ENCODE results near the gene FTCD.

The FTCD gene

DNA sequence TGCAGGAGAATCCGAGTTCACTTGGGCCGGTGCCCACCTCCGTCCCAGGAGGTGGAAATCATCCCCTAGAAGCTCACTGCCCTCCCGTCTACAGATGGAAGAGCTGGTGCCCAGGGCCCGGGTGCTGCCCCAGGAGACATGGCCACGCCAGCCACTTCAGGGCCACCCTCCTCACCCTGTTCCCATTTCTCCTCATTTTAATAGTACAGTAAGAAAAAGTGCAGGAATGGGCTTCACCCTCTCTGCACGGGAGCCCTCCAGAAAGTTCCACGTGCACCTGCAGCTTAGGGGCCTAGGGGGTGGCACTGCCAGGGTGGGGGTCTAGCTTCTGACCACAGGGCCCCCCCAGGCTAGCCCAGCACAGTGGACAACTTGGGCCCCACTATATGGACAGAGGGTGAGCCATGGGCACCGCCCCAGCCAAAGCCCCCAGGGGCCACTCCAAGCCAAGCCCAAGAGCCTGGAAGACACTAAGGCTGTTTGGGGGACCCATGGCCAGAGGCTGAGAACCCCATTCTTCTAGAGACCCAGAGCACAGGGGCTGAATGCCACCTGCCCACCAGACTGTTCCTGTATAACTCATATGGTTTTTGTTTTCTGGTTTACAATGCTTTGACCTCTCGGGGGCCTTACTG, 3.4 kb upstream of the FTCD start:
- no peaks in the 10 kb centered on the region for H3K79me1 ChIP-seq (ENCODE audit: low read length)
- no CpG with 5 or more reads among the region's 10 CpGs for WGBS (ENCODE audit: extremely low coverage, insufficient coverage, insufficient read length)

DNA sequence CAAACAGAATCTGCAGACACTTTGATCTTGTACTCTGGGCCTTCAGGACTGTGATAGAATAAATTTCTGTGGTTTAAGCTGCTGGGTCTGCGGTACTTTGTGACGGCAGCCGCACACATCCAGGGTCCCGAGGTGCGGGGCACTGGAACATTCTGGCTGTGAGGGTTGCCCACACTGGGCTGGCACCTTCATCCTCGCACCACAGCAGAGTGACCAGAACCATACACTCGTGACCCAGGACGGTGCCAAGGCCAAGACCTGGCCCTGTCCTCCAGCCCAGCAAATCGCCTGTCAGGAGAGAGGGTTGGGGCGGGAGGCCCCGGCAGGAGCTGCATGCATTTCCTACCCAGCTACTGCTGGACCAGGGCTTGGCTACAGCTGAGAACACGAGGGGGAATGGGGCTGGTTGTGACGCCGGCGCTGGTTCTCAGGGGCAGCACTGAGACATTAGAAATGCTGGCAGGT, 2.6 kb upstream of the FTCD start:
- no peak overlapping the region for H3K14ac ChIP-seq (ENCODE audit: low read length)
- no peak overlapping the region for H3K23ac ChIP-seq (ENCODE audit: low read length)
- no peak overlapping the region for H4K91ac ChIP-seq (ENCODE audit: low read depth, low read length)
- H3K27ac ChIP-seq (ENCODE audit: low read depth, low read length) = no peak overlapping the region
- H2BK5ac ChIP-seq (ENCODE audit: low read depth, low read length, poor library complexity) = no peak overlapping the region
- H3K9me3 ChIP-seq (ENCODE audit: insufficient read depth, low read depth, low read length) = peaks cover 6% of the 10 kb centered on the region
- H3K4me1 ChIP-seq (ENCODE audit: control insufficient read depth in 1 of 2, insufficient read depth in 2 of 2, low read length in 2 of 2) = peaks cover 5 to 12% of the 10 kb centered on the region in 2 experiments
- no peak overlapping the region for H4K12ac ChIP-seq (ENCODE audit: low read depth, low read length)
- H3K4me2 ChIP-seq (ENCODE audit: low read length) = no peak overlapping the region
- peaks cover 10 to 12% of the 10 kb centered on the region in 2 experiments for H3K36me3 ChIP-seq (ENCODE audit: control insufficient read depth in 1 of 2, insufficient read depth in 2 of 2, low read length in 2 of 2)
- H2AFZ ChIP-seq (ENCODE audit: insufficient read depth, low read length, poor library complexity) = no peak overlapping the region
- H2BK12ac ChIP-seq (ENCODE audit: low read length) = no peak overlapping the region
- H3K79me2 ChIP-seq (ENCODE audit: control insufficient read depth, insufficient read depth, low read length, poor library complexity) = peaks cover 2% of the 10 kb centered on the region
- H2BK120ac ChIP-seq (ENCODE audit: insufficient read depth, low read length, poor library complexity) = no peak overlapping the region
- H3K18ac ChIP-seq (ENCODE audit: low read length) = no peak overlapping the region
- H3K4ac ChIP-seq (ENCODE audit: low read depth, low read length) = no peak overlapping the region
- no peaks in the 10 kb centered on the region for H3K27me3 ChIP-seq (ENCODE audit: insufficient read depth, low read length)
- WGBS (ENCODE audit: extremely low coverage, insufficient coverage, insufficient read length) = no CpG with 5 or more reads among the region's 15 CpGs
- H3K9ac ChIP-seq (ENCODE audit: low read length) = no peak overlapping the region
- no peak overlapping the region for H3K4me3 ChIP-seq (ENCODE audit: low read depth, low read length)
- H2AK5ac ChIP-seq (ENCODE audit: low read length) = no peak overlapping the region
- no peak for DNase-seq
- no peaks in the 10 kb centered on the region for H3K79me1 ChIP-seq (ENCODE audit: low read length)
- H4K8ac ChIP-seq (ENCODE audit: low read depth, low read length) = no peak overlapping the region

More for the DNA sequence above, 3.4 kb upstream of the FTCD start:
- H2AK5ac ChIP-seq (ENCODE audit: low read length) = no peak overlapping the region
- no peak overlapping the region for H2BK120ac ChIP-seq (ENCODE audit: insufficient read depth, low read length, poor library complexity)
- H3K23ac ChIP-seq (ENCODE audit: low read length) = no peak overlapping the region
- no peak for DNase-seq
- H3K4ac ChIP-seq (ENCODE audit: low read depth, low read length) = no peak overlapping the region
- no peak overlapping the region for H3K9ac ChIP-seq (ENCODE audit: low read length)
- no peak overlapping the region for H3K4me3 ChIP-seq (ENCODE audit: low read depth, low read length)
- peaks cover 10 to 12% of the 10 kb centered on the region in 2 experiments for H3K36me3 ChIP-seq (ENCODE audit: control insufficient read depth in 1 of 2, insufficient read depth in 2 of 2, low read length in 2 of 2)
- H3K79me2 ChIP-seq (ENCODE audit: control insufficient read depth, insufficient read depth, low read length, poor library complexity) = no peaks in the 10 kb centered on the region
- H3K4me2 ChIP-seq (ENCODE audit: low read length) = no peak overlapping the region
- H4K91ac ChIP-seq (ENCODE audit: low read depth, low read length) = no peak overlapping the region
- no peak overlapping the region for H3K14ac ChIP-seq (ENCODE audit: low read length)
- no peak overlapping the region for H3K27ac ChIP-seq (ENCODE audit: low read depth, low read length)
- H3K9me3 ChIP-seq (ENCODE audit: insufficient read depth, low read depth, low read length) = peaks cover 6% of the 10 kb centered on the region
- H3K27me3 ChIP-seq (ENCODE audit: insufficient read depth, low read length) = no peaks in the 10 kb centered on the region
- H3K18ac ChIP-seq (ENCODE audit: low read length) = no peak overlapping the region
- no peak overlapping the region for H2BK5ac ChIP-seq (ENCODE audit: low read depth, low read length, poor library complexity)
- no peak overlapping the region for H2AFZ ChIP-seq (ENCODE audit: insufficient read depth, low read length, poor library complexity)
- no peak overlapping the region for H4K8ac ChIP-seq (ENCODE audit: low read depth, low read length)
- H3K4me1 ChIP-seq (ENCODE audit: control insufficient read depth in 1 of 2, insufficient read depth in 2 of 2, low read length in 2 of 2) = peaks cover 0 to 7% of the 10 kb centered on the region in 2 experiments
- no peak overlapping the region for H2BK12ac ChIP-seq (ENCODE audit: low read length)
- no peak overlapping the region for H4K12ac ChIP-seq (ENCODE audit: low read depth, low read length)

DNA sequence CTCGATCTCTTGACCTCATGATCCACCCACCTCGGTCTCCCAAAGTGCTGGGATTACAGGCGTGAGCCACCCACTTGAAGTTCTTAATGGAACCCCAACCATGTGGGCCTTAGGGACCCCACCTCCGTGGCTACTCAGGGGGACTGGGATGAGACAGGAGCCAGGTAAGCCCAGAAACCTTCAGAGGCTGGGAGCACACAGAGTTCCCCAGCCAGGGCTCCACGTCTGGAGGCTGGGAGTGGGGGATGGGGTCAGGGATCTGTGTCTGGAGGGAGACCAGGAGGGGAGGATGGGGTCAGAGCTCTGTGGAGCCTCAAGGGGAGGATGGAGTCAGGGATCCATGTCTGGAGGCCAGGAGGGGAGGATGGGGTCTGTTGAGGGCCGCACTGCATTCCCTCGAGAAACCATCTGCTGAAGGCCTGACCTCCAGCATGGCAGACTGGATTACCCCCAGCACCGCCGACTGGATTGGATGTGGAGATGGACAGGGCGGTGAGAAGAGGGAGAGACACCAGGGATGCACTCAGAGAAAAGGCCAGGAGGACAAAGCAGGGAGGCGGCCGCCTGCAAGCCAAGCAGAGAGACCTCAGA, 2.1 kb upstream of the FTCD start:
- no CpG with 5 or more reads among the region's 12 CpGs for WGBS (ENCODE audit: extremely low coverage, insufficient coverage, insufficient read length)

DNA sequence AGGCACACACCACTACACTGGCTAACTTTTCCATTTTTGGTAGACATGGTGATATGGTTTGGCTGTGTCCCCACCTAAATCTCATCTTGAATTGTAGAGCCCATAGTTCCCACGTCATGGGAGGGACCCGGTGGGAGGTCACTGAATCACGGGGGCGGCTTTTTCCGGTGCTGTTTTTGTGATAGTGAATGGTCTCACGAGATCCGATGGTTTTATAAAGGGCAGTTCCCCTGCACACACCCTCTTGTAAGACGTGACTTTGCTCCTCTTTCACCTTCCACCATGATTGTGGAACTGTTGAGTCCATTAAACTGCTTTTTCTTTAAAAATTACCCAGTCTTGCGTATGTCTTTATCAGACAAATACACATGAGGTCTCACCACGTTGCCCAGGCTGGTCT, 1.3 kb upstream of the FTCD start:
- Histone ChIP-seq H2AK5ac (ENCODE audit: low read length) (no peak overlapping the region), H3K4ac (ENCODE audit: low read depth, low read length) (no peak overlapping the region), H3K27ac (ENCODE audit: low read depth, low read length) (no peak overlapping the region), H3K27me3 (ENCODE audit: insufficient read depth, low read length) (no peaks in the 10 kb centered on the region), H4K12ac (ENCODE audit: low read depth, low read length) (no peak overlapping the region), H3K79me1 (ENCODE audit: low read length) (no peaks in the 10 kb centered on the region), H3K23ac (ENCODE audit: low read length) (no peak overlapping the region), H2AFZ (ENCODE audit: insufficient read depth, low read length, poor library complexity) (no peak overlapping the region), H3K18ac (ENCODE audit: low read length) (no peak overlapping the region), H2BK120ac (ENCODE audit: insufficient read depth, low read length, poor library complexity) (no peak overlapping the region), H3K4me2 (ENCODE audit: low read length) (no peak overlapping the region), H3K9me3 (ENCODE audit: insufficient read depth, low read depth, low read length) (peaks cover 6% of the 10 kb centered on the region), H3K4me3 (ENCODE audit: low read depth, low read length) (no peak overlapping the region), H4K8ac (ENCODE audit: low read depth, low read length) (no peak overlapping the region), H3K36me3 (ENCODE audit: control insufficient read depth in 1 of 2, insufficient read depth in 2 of 2, low read length in 2 of 2) (peaks cover 9 to 11% of the 10 kb centered on the region in 2 experiments), H2BK5ac (ENCODE audit: low read depth, low read length, poor library complexity) (no peak overlapping the region), H3K4me1 (ENCODE audit: control insufficient read depth in 1 of 2, insufficient read depth in 2 of 2, low read length in 2 of 2) (peaks cover 6 to 13% of the 10 kb centered on the region in 2 experiments), H3K79me2 (ENCODE audit: control insufficient read depth, insufficient read depth, low read length, poor library complexity) (peaks cover 2% of the 10 kb centered on the region), H3K9ac (ENCODE audit: low read length) (no peak overlapping the region), H2BK12ac (ENCODE audit: low read length) (no peak overlapping the region), H3K14ac (ENCODE audit: low read length) (no peak overlapping the region), H4K91ac (ENCODE audit: low read depth, low read length) (no peak overlapping the region)
- no peak for DNase-seq
- WGBS (ENCODE audit: extremely low coverage, insufficient coverage, insufficient read length) = no CpG with 5 or more reads among the region's 10 CpGs

More for the DNA sequence above, 2.1 kb upstream of the FTCD start:
- Histone ChIP-seq H2BK5ac (ENCODE audit: low read depth, low read length, poor library complexity) (no peak overlapping the region), H3K14ac (ENCODE audit: low read length) (no peak overlapping the region), H2AFZ (ENCODE audit: insufficient read depth, low read length, poor library complexity) (no peak overlapping the region), H3K4me2 (ENCODE audit: low read length) (no peak overlapping the region), H4K8ac (ENCODE audit: low read depth, low read length) (no peak overlapping the region), H3K18ac (ENCODE audit: low read length) (no peak overlapping the region), H3K4me3 (ENCODE audit: low read depth, low read length) (no peak overlapping the region), H3K4ac (ENCODE audit: low read depth, low read length) (no peak overlapping the region), H3K9me3 (ENCODE audit: insufficient read depth, low read depth, low read length) (peaks cover 6% of the 10 kb centered on the region), H4K91ac (ENCODE audit: low read depth, low read length) (no peak overlapping the region), H3K4me1 (ENCODE audit: control insufficient read depth in 1 of 2, insufficient read depth in 2 of 2, low read length in 2 of 2) (peaks cover 6 to 13% of the 10 kb centered on the region in 2 experiments), H3K79me1 (ENCODE audit: low read length) (no peaks in the 10 kb centered on the region), H3K27me3 (ENCODE audit: insufficient read depth, low read length) (no peaks in the 10 kb centered on the region), H3K9ac (ENCODE audit: low read length) (no peak overlapping the region), H3K23ac (ENCODE audit: low read length) (no peak overlapping the region), H3K36me3 (ENCODE audit: control insufficient read depth in 1 of 2, insufficient read depth in 2 of 2, low read length in 2 of 2) (peaks cover 10 to 12% of the 10 kb centered on the region in 2 experiments), H4K12ac (ENCODE audit: low read depth, low read length) (no peak overlapping the region), H3K79me2 (ENCODE audit: control insufficient read depth, insufficient read depth, low read length, poor library complexity) (peaks cover 2% of the 10 kb centered on the region), H2BK120ac (ENCODE audit: insufficient read depth, low read length, poor library complexity) (no peak overlapping the region), H2BK12ac (ENCODE audit: low read length) (no peak overlapping the region), H2AK5ac (ENCODE audit: low read length) (no peak overlapping the region), H3K27ac (ENCODE audit: low read depth, low read length) (no peak overlapping the region)
- no peak for DNase-seq
